Measurements from ENCODE around the gene CHMP5. TPM values are rescaled to one million over a fixed set of nuclear protein-coding genes. Genes with fewer than 3 reads are reported as not detected.

CHMP5 gene
- total RNA-seq, 4 donors from 2014 or later: 48.0 to 77.2 (median 65.2) TPM

DNA sequence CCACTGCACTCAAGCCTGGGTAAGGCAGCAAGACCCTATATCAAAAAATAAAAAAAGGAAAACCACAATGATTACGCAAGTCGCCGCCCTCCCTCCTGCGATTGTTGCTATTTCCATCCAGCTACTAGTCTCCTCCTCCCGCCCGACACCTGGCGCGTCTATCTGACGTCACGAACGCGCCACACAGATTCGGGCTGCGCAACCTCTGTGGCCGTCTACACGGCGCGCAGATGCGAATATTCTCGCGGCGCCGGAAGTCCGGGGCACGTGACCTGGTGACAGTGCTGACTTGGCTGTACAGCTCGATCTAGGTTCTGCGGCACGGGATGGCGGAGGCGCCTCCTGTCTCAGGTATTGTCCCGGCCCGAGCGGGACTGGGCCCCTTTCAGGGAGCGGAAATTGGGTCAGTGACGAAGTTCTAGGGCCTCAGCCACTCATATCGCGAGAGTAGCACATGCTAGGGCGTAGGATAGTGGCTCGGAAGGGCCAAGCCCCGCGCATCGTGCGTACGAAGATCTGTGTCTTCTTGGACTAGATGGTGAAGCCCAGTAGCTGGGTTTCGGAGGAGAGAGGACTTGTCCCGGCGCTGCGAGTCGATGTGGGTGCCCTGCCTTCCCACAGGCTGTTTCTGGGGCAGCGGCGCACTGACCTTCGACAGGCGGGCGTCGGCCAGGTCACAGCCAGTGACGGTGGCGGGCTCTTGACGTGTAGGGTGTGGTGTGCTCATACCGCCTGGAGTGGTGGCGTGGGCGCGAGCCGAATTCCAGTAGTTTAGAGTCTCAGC lies 25.6 kb downstream of the CHMP5 start, which contains the start of gene NFX1:
NFX1 (plus strand) TSS at position 270 of the 784 bp plus-strand sequence; CDS start at position 327, 57 bp downstream.
- intact Hi-C loops (cut with DNase I): loop anchor here (5.0 kb wide), 1 partner anchor 37 kb away; no protein-coding TSS in a partner anchor
- peak within 1 kb of the TSS; percentile 97 to 100 (median 99) for H3K27ac ChIP-seq (replicated peaks in 1 of 4)
- DNase-seq (ENCODE audit: extremely low spot score): peak; percentile 100
- H3K36me3 ChIP-seq: peaks cover 2 to 36% (median 20%) of the 10 kb centered on the region in 4 donors
- peak within 1 kb of the TSS; percentile 78 to 89 (median 88) for H3K4me3 ChIP-seq
- no peaks in the 10 kb centered on the region for H3K9me3 ChIP-seq
- WGBS: under 1% methylated on average over 53 of the region's 63 CpGs
- TF ChIP-seq EP300 (IDR thresholded peaks at IDR 0.05): peak; percentile 37
- TF ChIP-seq POLR2A (IDR thresholded peaks at IDR 0.05; ENCODE audit: low read depth): peak; percentile 62
- TF ChIP-seq POLR2AphosphoS5 (IDR thresholded peaks at IDR 0.05): peak; percentile 99 to 100
- TF ChIP-seq, protein P1, sequence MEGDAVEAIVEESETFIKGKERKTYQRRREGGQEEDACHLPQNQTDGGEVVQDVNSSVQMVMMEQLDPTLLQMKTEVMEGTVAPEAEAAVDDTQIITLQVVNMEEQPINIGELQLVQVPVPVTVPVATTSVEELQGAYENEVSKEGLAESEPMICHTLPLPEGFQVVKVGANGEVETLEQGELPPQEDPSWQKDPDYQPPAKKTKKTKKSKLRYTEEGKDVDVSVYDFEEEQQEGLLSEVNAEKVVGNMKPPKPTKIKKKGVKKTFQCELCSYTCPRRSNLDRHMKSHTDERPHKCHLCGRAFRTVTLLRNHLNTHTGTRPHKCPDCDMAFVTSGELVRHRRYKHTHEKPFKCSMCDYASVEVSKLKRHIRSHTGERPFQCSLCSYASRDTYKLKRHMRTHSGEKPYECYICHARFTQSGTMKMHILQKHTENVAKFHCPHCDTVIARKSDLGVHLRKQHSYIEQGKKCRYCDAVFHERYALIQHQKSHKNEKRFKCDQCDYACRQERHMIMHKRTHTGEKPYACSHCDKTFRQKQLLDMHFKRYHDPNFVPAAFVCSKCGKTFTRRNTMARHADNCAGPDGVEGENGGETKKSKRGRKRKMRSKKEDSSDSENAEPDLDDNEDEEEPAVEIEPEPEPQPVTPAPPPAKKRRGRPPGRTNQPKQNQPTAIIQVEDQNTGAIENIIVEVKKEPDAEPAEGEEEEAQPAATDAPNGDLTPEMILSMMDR (IDR thresholded peaks at IDR 0.05): peak in 1 of 3 experiments; percentile 21
- no peaks in the 10 kb centered on the region for H3K27me3 ChIP-seq
- H3K4me1 ChIP-seq: peaks cover 47 to 68% (median 62%) of the 10 kb centered on the region in 4 donors

DNA sequence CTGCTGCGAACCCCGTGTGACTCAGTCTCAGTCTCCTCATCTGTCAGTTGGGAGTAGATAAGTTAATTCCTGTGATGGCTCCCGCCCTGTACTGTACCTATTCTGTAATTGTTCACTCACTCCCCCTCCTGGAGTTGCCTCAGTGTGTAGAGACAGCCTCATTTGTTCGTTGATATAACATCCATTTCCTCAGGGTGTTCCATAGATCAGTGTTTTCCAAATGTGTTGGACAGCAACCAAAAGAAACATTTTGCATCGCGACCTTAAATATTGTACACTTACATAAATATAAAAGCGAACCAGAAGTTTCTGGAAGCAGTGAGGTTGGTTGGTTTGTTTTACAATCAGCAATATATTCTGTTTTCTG lies 26.2 kb downstream of the CHMP5 start:
- no peak for DNase-seq (ENCODE audit: extremely low spot score)
- peak overlapping the region; percentile 97 to 100 (median 99) for H3K27ac ChIP-seq (replicated peaks in 1 of 4)
- TF ChIP-seq EP300 (IDR thresholded peaks at IDR 0.05) (no peak), POLR2AphosphoS5 (IDR thresholded peaks at IDR 0.05) (no peak), POLR2A (IDR thresholded peaks at IDR 0.05; ENCODE audit: low read depth) (no peak)
- TF ChIP-seq, protein P1 (IDR thresholded peaks at IDR 0.05): no peak
- intact Hi-C loops (cut with DNase I): loop anchor here (5.0 kb wide), 1 partner anchor 36 kb away; no protein-coding TSS in a partner anchor
- peak overlapping the region; percentile 78 to 89 (median 88) for H3K4me3 ChIP-seq
- H3K27me3 ChIP-seq: no peaks in the 10 kb centered on the region
- no peaks in the 10 kb centered on the region for H3K9me3 ChIP-seq
- peaks cover 52 to 74% (median 68%) of the 10 kb centered on the region in 4 donors for H3K4me1 ChIP-seq
- 14% methylated on average over 7 of the region's 7 CpGs for WGBS
- H3K36me3 ChIP-seq: peaks cover 8 to 36% (median 22%) of the 10 kb centered on the region in 4 donors

DNA sequence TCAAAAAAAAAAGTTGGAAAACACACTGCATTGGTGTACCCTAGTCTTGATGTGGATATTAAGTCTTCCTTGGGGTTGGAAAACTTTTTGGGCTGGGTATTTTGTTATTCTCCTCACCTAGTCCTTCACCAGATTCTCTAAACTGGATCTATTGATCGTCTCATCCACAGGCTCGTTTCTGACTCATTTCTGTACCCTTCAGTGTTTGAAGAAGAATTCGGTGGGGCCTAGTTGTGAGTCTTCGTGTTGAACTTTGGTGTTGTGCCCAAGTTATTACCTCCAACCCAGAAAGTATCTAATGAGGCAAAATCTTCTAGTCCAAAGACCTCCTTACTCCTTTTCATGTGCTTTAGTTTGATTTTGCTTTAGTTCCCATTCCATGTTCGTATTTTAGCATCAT lies 27.1 kb downstream of the CHMP5 start:
- Histone ChIP-seq H3K36me3 (peaks cover 16 to 41% (median 31%) of the 10 kb centered on the region in 4 donors), H3K4me3 (no peak overlapping the region), H3K27ac (replicated peaks in 1 of 4) (peak overlapping the region; percentile 97 to 100 (median 99)), H3K9me3 (no peaks in the 10 kb centered on the region), H3K27me3 (no peaks in the 10 kb centered on the region), H3K4me1 (peaks cover 57 to 77% (median 73%) of the 10 kb centered on the region in 4 donors)
- WGBS: 94% methylated on average over 5 of the region's 5 CpGs
- no peak for DNase-seq (ENCODE audit: extremely low spot score)
- intact Hi-C loops (cut with DNase I): loop anchor here (5.0 kb wide), 1 partner anchor 35 kb away; no protein-coding TSS in a partner anchor
- TF ChIP-seq, protein P1 (IDR thresholded peaks at IDR 0.05): no peak
- no peak for TF ChIP-seq EP300 (IDR thresholded peaks at IDR 0.05)
- TF ChIP-seq POLR2AphosphoS5 (IDR thresholded peaks at IDR 0.05): no peak
- no peak for TF ChIP-seq POLR2A (IDR thresholded peaks at IDR 0.05; ENCODE audit: low read depth)

- Histone ChIP-seq H3K4me1 (peaks cover 68 to 88% (median 85%) of the 10 kb centered on the region in 4 donors), H3K27ac (replicated peaks in 1 of 4) (no peak overlapping the region), H3K27me3 (no peaks in the 10 kb centered on the region), H3K36me3 (peaks cover 18 to 59% (median 44%) of the 10 kb centered on the region in 4 donors), H3K4me3 (no peak overlapping the region), H3K9me3 (no peaks in the 10 kb centered on the region)
- TF ChIP-seq POLR2A (IDR thresholded peaks at IDR 0.05; ENCODE audit: low read depth): no peak
- no peak for TF ChIP-seq POLR2AphosphoS5 (IDR thresholded peaks at IDR 0.05)
- TF ChIP-seq EP300 (IDR thresholded peaks at IDR 0.05): no peak
- TF ChIP-seq, protein P1 (IDR thresholded peaks at IDR 0.05): no peak
- no peak for DNase-seq (ENCODE audit: extremely low spot score)
- 86% methylated on average over 2 of the region's 2 CpGs for WGBS
- intact Hi-C loops (cut with DNase I): loop anchor here (5.0 kb wide), 1 partner anchor 34 kb away; no protein-coding TSS in a partner anchor
Observed at GRCh38 chr9:33293782-33294181, 28.9 kb downstream of the CHMP5 start.

Data from esophagus muscularis mucosa (tissue), 4 donors.